ENCODE measurements around the gene OR2B6. TPM values are rescaled to one million over a fixed set of nuclear protein-coding genes. Genes with fewer than 3 reads are reported as not detected.

OR2B6 gene
- total RNA-seq, 2 donors from 2014 or later, result not detected

DNA sequence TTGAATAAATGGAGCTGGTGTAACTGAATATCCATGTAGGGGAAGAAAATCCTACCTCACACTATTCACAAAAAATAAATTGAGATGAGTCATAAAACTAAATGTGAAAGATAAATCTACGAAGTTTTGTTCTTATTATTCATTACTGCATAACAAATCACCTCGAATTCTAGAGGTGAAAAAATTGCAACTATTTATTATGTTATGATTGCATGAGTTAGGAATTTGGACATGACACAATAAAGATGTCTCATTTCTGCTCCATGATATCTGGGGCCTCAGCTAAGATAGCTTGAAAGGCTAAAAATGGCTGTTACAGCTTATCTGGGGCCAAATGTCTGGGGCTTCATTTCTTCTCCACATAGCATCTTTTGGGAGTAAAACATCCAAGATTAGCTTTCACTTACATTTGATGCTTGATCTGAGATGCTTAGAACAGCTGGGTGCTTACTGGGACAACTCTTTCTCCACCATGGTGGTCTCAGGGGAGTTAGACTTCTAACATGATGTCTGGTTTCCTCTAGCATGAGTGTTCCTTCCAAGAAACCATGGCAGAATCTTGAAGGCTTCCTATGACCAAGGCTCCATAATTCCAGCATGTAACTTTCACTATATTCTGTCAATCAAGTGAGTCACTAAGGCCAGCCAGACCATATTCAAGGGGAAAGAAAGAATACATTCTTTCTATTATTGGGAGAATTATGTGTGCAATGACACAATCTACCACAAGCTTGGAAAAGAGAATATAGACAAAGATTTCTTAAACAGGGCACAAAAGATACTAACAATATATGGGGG is 30.1 kb downstream of the OR2B6 start:
- DNase-seq (ENCODE audit: low spot score), result no peak
- intact Hi-C loops (cut with DNase I), result no loop called here

DNA sequence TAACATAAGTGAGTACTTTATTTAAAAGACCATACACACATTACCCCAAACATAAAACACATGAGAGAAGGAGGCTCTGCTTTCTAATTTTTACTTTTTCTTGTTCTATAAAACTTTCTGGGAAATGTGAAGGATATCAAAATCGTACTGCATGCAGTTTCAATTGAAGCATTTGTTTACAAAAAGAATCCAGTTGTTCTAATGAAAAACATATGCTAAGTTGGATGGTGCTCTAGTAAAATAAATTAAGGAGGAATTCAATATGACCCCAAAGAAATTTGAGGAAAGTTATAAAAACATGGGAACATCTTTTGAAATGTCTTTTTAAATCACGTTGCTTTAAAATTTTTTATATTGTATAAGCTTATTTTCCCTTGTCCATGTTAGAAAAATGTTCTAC is 37.6 kb downstream of the OR2B6 start:
- DNase-seq (ENCODE audit: low spot score), result no peak
- intact Hi-C loops (cut with DNase I), result no loop called here

DNA sequence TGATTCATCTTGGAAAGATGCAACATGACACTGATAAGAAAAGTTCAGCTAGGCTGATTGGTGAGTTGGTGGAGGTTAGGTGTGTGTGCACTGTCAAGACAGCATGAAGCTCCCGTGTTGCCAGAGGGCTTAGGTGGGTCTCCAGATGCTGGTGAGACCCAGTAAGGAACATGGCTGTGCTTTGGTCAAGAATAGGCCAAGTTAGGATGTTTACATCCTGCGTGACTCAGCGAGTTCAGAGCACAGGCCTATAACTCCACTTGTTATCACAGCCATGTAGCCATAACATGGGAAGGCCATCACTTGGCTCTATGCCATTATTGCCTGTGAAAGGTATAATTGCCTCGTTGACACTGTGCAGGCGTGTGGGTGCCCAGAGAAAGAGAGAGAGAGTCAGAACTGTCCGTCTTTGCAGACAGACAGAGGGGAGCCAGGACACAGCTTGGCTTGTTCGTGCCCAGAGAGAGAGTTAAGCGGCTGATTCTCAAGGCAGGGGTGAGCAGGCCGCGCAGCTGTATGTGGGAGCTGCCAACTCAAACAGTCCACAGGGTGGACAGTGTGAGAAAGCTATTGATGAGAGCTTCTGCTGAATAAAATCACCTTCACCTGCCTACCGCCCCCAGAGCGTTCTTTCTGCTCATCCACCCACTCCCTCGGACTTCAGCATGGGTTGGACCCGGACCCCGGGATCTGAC is 43.5 kb downstream of the OR2B6 start:
- intact Hi-C loops (cut with DNase I), result no loop called here
- DNase-seq (ENCODE audit: low spot score), result no peak

DNA sequence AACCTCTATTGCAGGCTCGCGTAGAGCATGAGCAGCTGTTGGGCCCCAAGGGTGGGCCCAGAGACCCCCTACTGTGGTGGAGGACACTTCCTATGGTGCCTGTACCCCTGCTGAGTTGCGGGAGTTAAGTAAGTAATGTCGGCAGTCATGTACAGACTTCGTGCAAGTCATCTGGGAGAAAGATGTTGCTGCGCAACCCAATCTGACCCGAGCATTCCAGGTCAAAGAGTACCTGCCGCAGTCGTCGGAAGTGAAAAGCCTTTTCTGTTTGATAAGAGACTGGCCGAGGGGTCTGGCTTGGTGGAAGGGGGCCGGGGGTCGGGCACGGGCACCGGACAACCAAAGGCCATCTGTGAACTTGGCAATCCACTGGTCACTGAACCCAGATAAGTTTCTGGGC is 44.3 kb downstream of the OR2B6 start:
- DNase-seq (ENCODE audit: low spot score), result no peak

DNA sequence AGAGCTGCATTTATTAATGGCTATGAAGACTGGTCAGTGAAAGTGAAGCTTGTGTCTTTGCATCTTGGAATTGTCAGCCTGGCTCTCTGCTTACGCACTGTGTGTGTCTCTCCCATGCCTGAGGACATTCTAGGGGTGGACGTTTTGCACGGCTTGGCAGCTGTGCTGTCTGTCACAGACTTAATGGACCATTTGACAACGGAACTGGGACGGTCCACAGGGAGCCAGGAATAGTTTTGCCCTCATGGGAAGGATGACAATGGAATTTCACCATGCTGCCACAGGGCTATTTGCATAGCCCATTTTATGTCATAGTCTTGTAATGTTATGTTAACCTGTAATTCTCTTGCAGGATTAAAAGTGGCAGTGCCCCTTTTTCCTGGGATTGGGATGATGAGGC is 44.7 kb downstream of the OR2B6 start:
- no peak for DNase-seq (ENCODE audit: low spot score)
- intact Hi-C loops (cut with DNase I), result no loop called here

More for the DNA sequence above, 44.3 kb downstream of the OR2B6 start:
- intact Hi-C loops (cut with DNase I), result no loop called here

DNA sequence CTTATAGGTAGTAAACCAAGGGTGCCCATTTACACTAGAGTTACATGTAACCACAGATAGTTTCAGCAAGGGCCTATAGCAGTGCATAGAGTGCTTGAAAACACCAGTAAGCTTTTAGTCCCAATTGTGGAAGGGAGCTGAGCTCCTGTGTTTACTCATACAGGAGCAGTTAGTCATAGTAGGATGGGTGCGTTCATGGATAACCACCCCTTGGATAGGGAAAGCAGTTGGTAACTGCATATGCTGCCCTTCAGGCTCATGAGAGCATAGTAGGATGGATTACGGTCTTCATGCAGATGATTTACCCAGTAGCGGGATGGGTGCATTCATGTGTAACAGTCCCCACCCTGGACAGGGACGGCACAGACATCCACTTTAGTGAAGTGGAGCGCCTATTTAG is 45.1 kb downstream of the OR2B6 start:
- intact Hi-C loops (cut with DNase I), result no loop called here
- DNase-seq (ENCODE audit: low spot score), result peak; percentile 46

DNA sequence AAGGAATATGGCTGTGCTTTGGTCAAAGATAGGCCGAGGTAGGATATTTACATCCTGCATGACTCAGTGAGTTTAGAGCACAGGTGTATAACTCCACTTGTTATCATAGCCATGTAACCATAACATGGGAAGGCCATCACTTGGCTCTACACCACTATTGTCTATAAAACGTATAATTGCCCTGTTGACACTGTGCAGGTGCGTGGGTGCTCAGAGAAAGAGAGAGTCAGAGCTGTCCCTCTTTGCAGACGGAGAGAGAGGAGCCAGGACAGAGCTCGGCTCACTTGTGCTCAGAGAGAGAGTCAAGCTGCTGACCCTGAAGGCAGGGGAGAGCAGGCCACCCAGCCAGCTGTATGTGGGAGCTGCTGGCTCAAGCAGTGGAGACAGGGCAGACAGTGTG is 46.0 kb downstream of the OR2B6 start:
- DNase-seq (ENCODE audit: low spot score), result no peak
- intact Hi-C loops (cut with DNase I), result no loop called here

DNA sequence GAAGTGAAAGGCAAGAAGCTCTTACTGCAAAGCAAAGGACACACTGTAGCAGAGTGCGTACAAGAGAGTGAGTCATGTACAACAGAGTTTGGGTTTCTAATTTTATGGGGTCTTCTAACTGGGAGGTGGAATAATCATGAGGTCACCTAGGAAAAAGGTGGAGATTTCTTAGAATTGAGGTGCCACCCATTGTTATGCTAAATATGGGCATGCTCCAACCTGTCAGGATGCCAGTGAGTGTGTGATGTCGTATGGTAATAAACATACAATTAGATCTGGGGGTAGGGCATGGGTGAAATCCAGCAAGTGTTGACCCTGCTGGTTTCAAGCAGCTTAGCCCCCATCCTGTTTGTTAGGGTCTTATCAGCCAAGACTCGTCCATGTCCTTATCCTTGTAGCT is 46.6 kb downstream of the OR2B6 start:
- DNase-seq (ENCODE audit: low spot score), result no peak
- intact Hi-C loops (cut with DNase I), result no loop called here

DNA sequence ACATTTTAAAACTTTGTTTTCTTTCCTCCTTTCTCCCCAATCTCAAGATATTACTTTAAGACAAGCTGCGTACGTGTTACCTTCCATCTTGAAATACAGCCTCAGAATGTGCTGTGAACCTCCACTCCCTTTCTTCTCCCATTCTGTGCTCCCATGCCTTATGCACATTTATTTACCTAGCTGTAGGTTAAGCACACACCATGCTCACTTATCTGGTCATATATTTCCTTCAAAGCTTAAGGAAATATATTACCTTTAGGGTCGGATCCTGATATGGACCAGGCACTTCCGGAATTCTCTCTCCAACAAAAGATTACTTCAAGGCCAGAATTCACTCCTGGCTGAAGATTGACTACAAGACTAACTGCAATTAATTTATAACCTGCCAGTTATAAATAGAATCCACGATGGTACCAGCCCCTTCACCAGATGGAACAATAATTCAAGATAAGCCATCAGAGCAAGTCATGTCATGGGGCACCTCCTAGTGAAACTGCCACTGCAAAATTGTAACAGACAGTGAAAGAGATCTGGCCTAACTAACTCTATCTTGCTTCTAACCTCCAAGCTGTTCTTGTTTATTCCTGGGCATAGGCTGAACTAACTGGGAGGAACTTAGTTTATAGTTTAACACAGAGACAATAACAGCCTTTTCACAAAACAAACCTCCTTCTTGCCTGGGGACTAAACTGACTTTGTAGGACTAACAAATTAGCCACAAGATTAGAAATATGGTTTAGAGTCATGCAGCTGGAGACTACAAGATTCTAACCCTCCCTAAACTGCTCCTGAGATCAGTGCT is 47.5 kb downstream of the OR2B6 start:
- intact Hi-C loops (cut with DNase I), result no loop called here
- no peak for DNase-seq (ENCODE audit: low spot score)

DNA sequence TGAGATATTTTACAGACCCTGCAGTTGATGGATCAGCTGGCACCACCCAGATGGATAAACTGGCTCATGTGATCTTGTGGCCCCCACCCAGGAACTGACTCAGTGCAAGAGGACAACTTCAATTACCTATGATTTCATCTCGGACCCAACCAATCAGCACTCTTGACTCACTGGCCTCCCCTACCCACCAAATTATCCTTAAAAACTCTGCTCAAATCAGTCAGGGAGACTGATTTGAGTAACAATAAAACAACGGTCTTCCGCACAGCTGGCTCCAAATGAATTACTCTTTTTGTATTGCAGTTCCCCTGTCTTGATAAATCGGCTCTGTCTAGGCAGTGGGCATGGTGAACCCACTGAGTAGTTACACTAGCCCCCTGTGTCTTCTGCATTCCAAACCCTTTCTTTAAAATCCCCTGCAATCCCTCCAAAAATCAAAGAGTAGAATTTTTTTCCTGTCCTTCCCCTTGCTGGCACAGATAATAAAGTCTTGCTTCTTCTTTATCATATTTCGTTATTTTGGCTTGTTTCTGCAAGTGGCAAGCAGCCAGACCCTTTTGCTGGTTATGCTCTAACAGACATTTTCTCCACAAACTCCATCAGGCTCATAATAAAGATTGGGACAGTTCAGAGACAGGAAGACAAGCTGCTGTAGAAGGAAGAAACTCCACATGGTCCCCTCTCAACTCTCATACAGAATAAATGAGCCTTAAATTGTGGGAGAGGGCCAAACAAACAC is 48.3 kb downstream of the OR2B6 start:
- intact Hi-C loops (cut with DNase I), result no loop called here
- no peak for DNase-seq (ENCODE audit: low spot score)

DNA sequence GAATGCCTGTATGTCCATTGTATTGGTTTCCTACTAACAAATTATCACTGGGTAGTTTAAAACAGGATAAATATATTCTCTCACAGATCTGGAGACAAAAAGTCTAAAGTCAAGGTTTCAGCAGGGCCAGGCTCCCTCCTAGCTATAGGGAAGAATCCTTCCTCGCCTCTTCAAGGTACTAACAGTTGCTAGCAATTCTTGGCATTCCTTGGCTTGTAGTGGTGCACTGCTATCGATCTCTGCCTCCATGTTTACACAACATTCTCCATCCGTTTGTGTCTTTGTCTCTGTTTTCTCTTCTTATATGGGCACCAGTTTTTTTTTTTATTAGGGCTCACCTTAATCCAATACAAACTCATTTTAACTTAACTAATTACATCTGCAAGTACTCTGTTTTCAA is 48.9 kb downstream of the OR2B6 start:
- no peak for DNase-seq (ENCODE audit: low spot score)
- intact Hi-C loops (cut with DNase I), result no loop called here

Other genes starting within 250 kb of the OR2B6 start
- not detected for gene OR2B2, start 44.8 kb upstream of the OR2B6 start, total RNA-seq
- gene ZNF165, start 123.3 kb downstream of the OR2B6 start, total RNA-seq, result under 1 TPM; 0.42 to 0.48 TPM
- 1 to 10 TPM; 4.8 to 5.3 TPM for gene ZSCAN16, start 167.4 kb downstream of the OR2B6 start, total RNA-seq
- gene ZKSCAN8, start 184.6 kb downstream of the OR2B6 start, total RNA-seq, result 10 to 100 TPM; 16.9 to 18.6 TPM

Data from posterior vena cava (tissue), 2 donors.